ENCODE results near the gene ITGB7.
A peak's percentile ranks its signal among the peaks of the same experiment; 100 is the strongest.

The ITGB7 gene

GRCh38 chr12:53177447-53177846 is 29.6 kb downstream of the ITGB7 start (continued):
- TF ChIP-seq KLF16 (tag by site-specific recombination; IDR thresholded peaks at IDR 0.05): 0 out of 2 replicates have a peak, but pooled peaks have one; percentile 40
- 0 out of 2 replicates have a peak, but pooled peaks have one; percentile 16 for TF ChIP-seq ZNF362 (tag by site-specific recombination; IDR thresholded peaks at IDR 0.05)
- TF ChIP-seq ZBTB21 (tag by site-specific recombination; IDR thresholded peaks at IDR 0.05): 0 out of 2 replicates have a peak, but pooled peaks have one; percentile 22
- peak; percentile 40; the same call in 1 of the 2 replicates for TF ChIP-seq ZNF366 (tag by site-specific recombination; conservative IDR thresholded peaks at IDR 0.05)
- 0 out of 2 replicates have a peak, but pooled peaks have one; percentile 9 for TF ChIP-seq GLIS1 (tag by site-specific recombination; IDR thresholded peaks at IDR 0.05)
- peak; percentile 62; the same call in 1 of the 2 replicates for TF ChIP-seq SP7 (tag by site-specific recombination; IDR thresholded peaks at IDR 0.05)

GRCh38 chr12:53176750-53177149 is 30.3 kb downstream of the ITGB7 start:
- ChIA-PET POLR2A (interaction anchor here (1.0 kb wide), 1 partner anchor 77 kb away, joined by 3 read pairs; no protein-coding TSS in a partner anchor), CTCF (interaction anchor here (0.7 to 1.9 kb wide), 4 partner anchors 9 to 111 kb away, joined by 3 to 4 read pairs (median 3); no protein-coding TSS in a partner anchor)

GRCh38 chr12:53174881-53175491 is 32.1 kb downstream of the ITGB7 start:
- CTCF ChIA-PET: interaction anchor here (0.6 to 6.2 kb wide), 7 partner anchors 10 to 160 kb away, joined by 3 to 52 read pairs (median 4); partner anchors contain the start of gene ESPL1
- TF ChIP-seq ZIC2 (tag by site-specific recombination; IDR thresholded peaks at IDR 0.05): peak; percentile 79
- TF ChIP-seq ZNF416 (tag by site-specific recombination; IDR thresholded peaks at IDR 0.05): no peak
- TF ChIP-seq ZNF660 (tag by site-specific recombination; IDR thresholded peaks at IDR 0.05): no peak
- 0 out of 2 replicates have a peak, but pooled peaks have one; percentile 59 for TF ChIP-seq TRIM28 (IDR thresholded peaks at IDR 0.05; ENCODE audit: borderline replicate concordance, low read length)
- no peak for TF ChIP-seq ZBTB6 (tag by site-specific recombination; IDR thresholded peaks at IDR 0.05)
- no peak for TF ChIP-seq ZNF292 (tag by site-specific recombination; IDR thresholded peaks at IDR 0.05; ENCODE audit: borderline replicate concordance, low read depth)
- TF ChIP-seq KLF1 (tag by site-specific recombination; IDR thresholded peaks at IDR 0.05): no peak
- peak; percentile 19; the same call in 1 of the 2 replicates for TF ChIP-seq EGR2 (tag by site-specific recombination; IDR thresholded peaks at IDR 0.05; ENCODE audit: low read depth)
- no peak for TF ChIP-seq PBX3 (CRISPR knock-in tag; IDR thresholded peaks at IDR 0.05)
- TF ChIP-seq ZNF629 (tag by site-specific recombination; IDR thresholded peaks at IDR 0.05): no peak
- TF ChIP-seq ZNF555 (tag by site-specific recombination; conservative IDR thresholded peaks at IDR 0.05): no peak
- TF ChIP-seq SP7 (tag by site-specific recombination; IDR thresholded peaks at IDR 0.05): 0 out of 2 replicates have a peak, but pooled peaks have one; percentile 25
- TF ChIP-seq ZNF114 (tag by site-specific recombination; IDR thresholded peaks at IDR 0.05): no peak
- TF ChIP-seq WT1 (tag by site-specific recombination; IDR thresholded peaks at IDR 0.05): peak; percentile 43; the same call in 1 of the 2 replicates
- TF ChIP-seq ZBTB21 (tag by site-specific recombination; IDR thresholded peaks at IDR 0.05): no peak
- no peak for TF ChIP-seq PRDM4 (tag by site-specific recombination; IDR thresholded peaks at IDR 0.05)
- no peak for TF ChIP-seq ZNF362 (tag by site-specific recombination; IDR thresholded peaks at IDR 0.05)
- TF ChIP-seq ZSCAN18 (tag by site-specific recombination; IDR thresholded peaks at IDR 0.05): no peak
- TF ChIP-seq ZNF501 (tag by site-specific recombination; IDR thresholded peaks at IDR 0.05): no peak

More at GRCh38 chr12:53176750-53177149, 30.3 kb downstream of the ITGB7 start:
- H3K4me1 ChIP-seq (ENCODE audit: control insufficient read depth, insufficient read depth, low read length): peaks cover 20% of the 10 kb centered on the region
- peaks cover 0 to 8% of the 10 kb centered on the region in 2 experiments; a peak in 2 of 3 replicates for H3K36me3 ChIP-seq (ENCODE audit: control insufficient read depth in 2 of 2, insufficient read depth in 1 of 2, low read length in 2 of 2)
- no peak overlapping the region for H3K4me3 ChIP-seq (ENCODE audit: low read depth, low read length)
- no peaks in the 10 kb centered on the region for H3K9me3 ChIP-seq (ENCODE audit: control insufficient read depth, insufficient read depth, low read depth, low read length)
- H3K27ac ChIP-seq (ENCODE audit: extremely low read depth, low read depth, low read length): no peak overlapping the region
- TF ChIP-seq ZNF121 (tag by site-specific recombination; IDR thresholded peaks at IDR 0.05) (peak; percentile 90), ZNF843 (tag by site-specific recombination; IDR thresholded peaks at IDR 0.05) (no peak)

More at GRCh38 chr12:53174881-53175491, 32.1 kb downstream of the ITGB7 start:
- POLR2A ChIA-PET: no interaction called here
- peaks cover 28% of the 10 kb centered on the region for H3K4me1 ChIP-seq (ENCODE audit: control insufficient read depth, insufficient read depth, low read length)
- peaks cover 0 to 11% of the 10 kb centered on the region in 2 experiments; a peak in 2 of 3 replicates for H3K36me3 ChIP-seq (ENCODE audit: control insufficient read depth in 2 of 2, insufficient read depth in 1 of 2, low read length in 2 of 2)
- H3K27ac ChIP-seq (ENCODE audit: extremely low read depth, low read depth, low read length): no peak overlapping the region
- no peaks in the 10 kb centered on the region for H3K9me3 ChIP-seq (ENCODE audit: control insufficient read depth, insufficient read depth, low read depth, low read length)
- no peak overlapping the region for H3K4me3 ChIP-seq (ENCODE audit: low read depth, low read length)
